Subcutaneous adipose tissue (tissue), 4 donors: ENCODE data around the gene HBQ1. TPM values are rescaled to one million over a fixed set of nuclear protein-coding genes. Genes with fewer than 3 reads are reported as not detected.

Source experiments
- total RNA-seq, 4 donors: library from RNA; depleted of rRNA; stranded (reverse); fragments of >200 nt; gene quantifications; one replicate each; pipeline ENCODE4 v1.1.0, GENCODE V29; 2016
- TF ChIP-seq, protein P1 (sequence below): fragments of 450-650 bp; IDR thresholded peaks from one replicate; pipeline ENCODE4 v1.5.1; 2016; ENCODE audit warnings: low read depth, mild to moderate bottlenecking, control low read depth, antibody characterized with exemption, moderate library complexity

The HBQ1 gene
- total RNA-seq, 4 donors from 2014 or later = not detected

GRCh38 chr16:154217-155030 is 25.8 kb upstream of the HBQ1 start:
- TF ChIP-seq, protein P1, sequence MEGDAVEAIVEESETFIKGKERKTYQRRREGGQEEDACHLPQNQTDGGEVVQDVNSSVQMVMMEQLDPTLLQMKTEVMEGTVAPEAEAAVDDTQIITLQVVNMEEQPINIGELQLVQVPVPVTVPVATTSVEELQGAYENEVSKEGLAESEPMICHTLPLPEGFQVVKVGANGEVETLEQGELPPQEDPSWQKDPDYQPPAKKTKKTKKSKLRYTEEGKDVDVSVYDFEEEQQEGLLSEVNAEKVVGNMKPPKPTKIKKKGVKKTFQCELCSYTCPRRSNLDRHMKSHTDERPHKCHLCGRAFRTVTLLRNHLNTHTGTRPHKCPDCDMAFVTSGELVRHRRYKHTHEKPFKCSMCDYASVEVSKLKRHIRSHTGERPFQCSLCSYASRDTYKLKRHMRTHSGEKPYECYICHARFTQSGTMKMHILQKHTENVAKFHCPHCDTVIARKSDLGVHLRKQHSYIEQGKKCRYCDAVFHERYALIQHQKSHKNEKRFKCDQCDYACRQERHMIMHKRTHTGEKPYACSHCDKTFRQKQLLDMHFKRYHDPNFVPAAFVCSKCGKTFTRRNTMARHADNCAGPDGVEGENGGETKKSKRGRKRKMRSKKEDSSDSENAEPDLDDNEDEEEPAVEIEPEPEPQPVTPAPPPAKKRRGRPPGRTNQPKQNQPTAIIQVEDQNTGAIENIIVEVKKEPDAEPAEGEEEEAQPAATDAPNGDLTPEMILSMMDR = no peak

GRCh38 chr16:155031-155398 is 25.2 kb upstream of the HBQ1 start:
- TF ChIP-seq, protein P1 = no peak

GRCh38 chr16:159136-159849 is 21.0 kb upstream of the HBQ1 start:
- TF ChIP-seq, protein P1 = no peak

DNA sequence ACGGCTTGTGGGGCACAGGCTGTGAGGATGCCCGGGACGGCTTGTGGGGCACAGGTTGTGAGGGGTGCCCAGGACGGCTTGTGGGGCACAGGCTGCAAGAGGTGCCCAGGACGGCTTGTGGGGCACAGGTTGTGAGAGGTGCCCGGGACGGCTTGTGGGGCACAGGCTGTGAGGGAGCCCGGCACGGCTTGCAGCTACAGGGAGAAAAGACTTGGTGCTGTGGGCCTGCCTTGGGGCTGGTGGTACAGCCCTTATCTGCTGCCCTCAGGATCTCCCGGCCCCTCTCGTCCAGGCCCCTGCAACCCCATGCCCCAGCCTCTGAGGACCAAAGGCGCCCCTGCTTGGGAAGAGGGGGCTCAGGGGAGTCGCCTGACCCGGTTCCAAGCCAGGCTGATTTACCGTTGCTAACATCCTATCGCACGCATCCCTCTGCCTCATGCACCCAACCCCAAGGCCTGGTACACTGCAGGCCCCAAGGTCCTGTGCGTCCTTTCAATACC is 19.5 kb upstream of the HBQ1 start:
- TF ChIP-seq, protein P1 = no peak

DNA sequence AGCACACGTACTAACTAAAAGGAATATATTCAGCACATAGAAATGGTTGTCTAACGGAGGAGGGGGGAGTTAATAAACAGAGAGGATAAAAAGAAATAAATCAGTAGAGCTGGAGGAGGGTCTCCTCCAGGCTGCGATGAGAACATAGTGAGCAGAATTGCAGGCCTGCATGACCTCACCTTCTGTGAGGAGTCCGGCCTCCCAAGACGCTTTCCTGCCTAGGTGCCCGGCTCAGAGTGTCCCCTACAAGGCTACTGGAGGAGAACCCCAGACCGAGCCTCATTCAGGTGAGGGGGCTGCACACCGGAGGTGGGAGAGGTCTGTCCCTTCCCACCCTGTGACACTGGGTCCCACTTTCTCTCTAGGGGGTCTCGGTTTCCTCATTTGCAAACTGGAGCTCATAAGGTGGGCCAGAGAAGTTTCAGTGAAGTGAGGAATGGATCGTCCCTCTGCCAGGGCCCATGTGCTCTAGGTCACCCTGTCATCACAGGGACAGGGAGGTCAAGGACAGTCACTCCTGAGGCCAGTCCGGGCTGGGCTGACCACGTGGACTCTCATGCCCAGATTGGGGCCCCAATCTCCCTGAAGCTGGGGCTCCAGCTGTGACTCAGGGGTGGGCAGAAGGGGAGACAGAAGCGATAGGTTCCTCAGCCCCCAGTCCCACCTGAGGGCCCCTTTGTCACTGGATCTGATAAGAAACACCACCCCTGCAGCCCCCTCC is 17.8 kb upstream of the HBQ1 start:
- TF ChIP-seq, protein P1 = no peak

DNA sequence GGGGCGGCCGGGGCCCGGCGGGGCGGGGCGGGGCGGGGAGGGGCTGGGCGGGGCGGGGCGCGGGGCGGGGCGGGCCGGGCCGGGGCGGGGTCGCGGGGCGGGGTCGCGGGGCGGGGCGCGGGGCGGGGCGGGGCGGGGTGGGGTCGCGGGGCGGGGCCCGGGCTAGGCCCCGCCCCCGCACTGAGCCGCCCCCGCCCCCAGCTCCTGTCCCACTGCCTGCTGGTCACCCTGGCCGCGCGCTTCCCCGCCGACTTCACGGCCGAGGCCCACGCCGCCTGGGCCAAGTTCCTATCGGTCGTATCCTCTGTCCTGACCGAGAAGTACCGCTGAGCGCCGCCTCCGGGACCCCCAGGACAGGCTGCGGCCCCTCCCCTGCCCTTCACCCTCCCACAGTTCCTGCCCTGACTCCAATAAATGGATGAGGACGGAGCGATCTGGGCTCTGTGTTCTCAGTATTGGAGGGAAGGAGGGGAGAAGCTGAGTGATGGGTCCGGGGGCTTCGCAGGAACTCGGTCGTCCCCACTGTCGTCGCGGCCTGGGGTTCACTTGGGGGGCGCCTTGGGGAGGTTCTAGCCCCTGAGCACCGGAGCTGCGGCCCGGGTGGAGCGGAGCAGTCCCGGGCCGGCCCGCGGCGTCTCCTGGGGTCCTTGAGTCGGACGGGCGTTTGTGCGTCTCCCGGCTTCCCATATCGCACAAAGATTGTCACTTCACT is 15.3 kb upstream of the HBQ1 start:
- TF ChIP-seq, protein P1 = no peak
